GM12873 (cell line): ENCODE measurements around the gene STEAP3.

Source experiments
- TF ChIP-seq, protein P1 (sequence below): IDR thresholded peaks from 2 replicates; pipeline ENCODE4 v1.5.1; 2012; ENCODE audit warnings: low read depth, mild to moderate bottlenecking, moderate library complexity, low read length, control low read depth; ENCODE audit not compliant: insufficient read depth; ENCODE audit errors: missing control alignments

The STEAP3 gene

DNA sequence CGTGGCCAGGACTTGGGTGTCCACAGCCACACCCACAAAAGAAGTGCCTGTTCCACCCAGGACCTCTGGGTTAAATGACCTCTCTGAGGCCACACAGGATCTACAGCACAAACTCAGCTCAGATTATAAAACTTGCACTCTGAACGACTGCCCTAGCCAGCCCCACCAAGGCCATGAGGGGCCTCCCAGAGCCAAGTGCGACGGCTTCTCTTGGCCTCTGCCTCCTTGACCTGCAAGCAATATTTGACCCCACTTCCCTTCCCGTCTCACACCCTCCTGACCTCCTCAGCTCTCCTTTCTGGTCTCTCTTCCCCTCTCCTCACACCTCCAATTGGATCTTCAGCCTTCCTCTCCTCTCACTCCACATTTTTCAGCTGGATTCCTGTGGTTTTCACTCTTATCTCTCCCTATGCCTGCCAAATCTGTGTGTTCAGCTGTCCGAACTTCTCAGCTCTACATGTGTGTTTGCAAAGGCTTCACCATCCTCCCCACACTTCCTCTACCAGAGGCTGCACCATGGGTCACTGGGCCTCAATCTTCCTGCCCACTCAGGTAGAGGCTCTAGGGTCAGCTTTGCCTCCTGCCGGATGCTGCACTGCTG, 25.3 kb upstream of the STEAP3 start:
- TF ChIP-seq, protein P1, sequence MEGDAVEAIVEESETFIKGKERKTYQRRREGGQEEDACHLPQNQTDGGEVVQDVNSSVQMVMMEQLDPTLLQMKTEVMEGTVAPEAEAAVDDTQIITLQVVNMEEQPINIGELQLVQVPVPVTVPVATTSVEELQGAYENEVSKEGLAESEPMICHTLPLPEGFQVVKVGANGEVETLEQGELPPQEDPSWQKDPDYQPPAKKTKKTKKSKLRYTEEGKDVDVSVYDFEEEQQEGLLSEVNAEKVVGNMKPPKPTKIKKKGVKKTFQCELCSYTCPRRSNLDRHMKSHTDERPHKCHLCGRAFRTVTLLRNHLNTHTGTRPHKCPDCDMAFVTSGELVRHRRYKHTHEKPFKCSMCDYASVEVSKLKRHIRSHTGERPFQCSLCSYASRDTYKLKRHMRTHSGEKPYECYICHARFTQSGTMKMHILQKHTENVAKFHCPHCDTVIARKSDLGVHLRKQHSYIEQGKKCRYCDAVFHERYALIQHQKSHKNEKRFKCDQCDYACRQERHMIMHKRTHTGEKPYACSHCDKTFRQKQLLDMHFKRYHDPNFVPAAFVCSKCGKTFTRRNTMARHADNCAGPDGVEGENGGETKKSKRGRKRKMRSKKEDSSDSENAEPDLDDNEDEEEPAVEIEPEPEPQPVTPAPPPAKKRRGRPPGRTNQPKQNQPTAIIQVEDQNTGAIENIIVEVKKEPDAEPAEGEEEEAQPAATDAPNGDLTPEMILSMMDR = no peak

DNA sequence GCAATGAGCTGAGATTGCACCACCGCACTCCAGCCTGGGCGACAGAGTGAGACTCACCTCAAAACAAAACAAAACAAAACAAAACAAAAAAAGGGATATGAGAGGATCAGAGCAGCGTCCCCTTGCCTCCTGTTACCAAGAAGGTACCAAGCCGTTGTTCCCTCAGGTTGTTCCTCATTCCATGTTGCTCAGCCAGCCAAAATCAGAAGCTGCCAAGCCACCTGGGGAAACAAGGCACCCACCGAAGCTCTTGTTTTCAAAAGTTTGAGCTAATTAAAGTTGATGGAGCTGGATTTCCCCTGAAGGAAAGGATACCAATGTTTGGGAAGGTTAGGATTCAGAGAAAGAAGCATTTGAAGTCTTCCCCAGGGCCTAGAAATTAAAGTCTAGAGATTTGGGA, 21.8 kb upstream of the STEAP3 start:
- TF ChIP-seq, protein P1 = no peak

- TF ChIP-seq, protein P1 = no peak
These were observed 20.9 kb upstream of the STEAP3 start for GRCh38 chr2:119202610-119203310.

DNA sequence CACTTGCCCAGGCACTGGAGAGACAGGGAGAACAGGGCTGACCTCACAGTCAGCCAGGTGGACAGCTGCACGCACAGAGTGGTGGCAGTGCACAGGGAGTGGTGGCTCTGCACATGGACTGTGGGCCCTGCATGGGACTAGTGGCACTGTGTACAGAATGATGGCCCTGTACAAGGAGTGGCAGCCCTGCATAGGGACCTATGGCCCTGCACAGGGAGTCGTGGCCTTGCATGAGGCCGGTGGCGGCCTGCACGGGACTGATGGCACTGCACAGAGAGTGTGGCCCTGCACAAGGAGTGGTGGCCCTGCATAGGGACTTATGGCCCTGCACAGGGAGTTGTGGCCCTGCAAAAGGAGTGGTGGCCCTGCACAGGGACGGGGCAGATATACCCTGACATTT, 19.1 kb upstream of the STEAP3 start:
- TF ChIP-seq, protein P1 = no peak

GRCh38 chr2:119205001-119205706, 18.5 kb upstream of the STEAP3 start:
- TF ChIP-seq, protein P1 = no peak

DNA sequence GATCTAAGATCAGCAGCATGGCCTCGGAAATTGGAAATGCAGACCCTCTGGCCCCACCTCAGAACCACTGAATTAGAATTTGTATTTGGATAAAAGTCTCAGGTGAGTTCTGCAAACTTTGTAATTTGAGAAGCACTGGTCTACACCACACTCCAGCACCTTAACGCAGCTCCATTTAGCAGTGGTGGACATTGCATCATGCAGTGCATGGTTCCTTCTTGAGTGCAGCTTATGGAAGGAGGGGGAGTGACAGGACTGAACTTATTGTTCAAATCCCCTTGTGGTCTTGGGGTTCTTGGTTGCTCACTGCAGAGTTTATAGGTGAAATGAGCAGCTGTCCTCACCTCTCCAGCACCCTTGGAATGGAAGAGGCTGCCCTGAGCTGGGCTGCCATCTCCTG, 17.4 kb upstream of the STEAP3 start:
- TF ChIP-seq, protein P1 = no peak

- TF ChIP-seq, protein P1 = no peak
These were observed 16.2 kb upstream of the STEAP3 start for GRCh38 chr2:119207447-119207846.
